Subcutaneous abdominal adipose tissue (tissue), 5 donors: ENCODE results near the gene KCNIP1.

ENCODE experiments used
- H3K27ac ChIP-seq: one replicate; pipeline ENCODE4 v1.7.0; 2013; ENCODE audit warnings: low read depth, mild to moderate bottlenecking, inconsistent platforms, low read length, moderate library complexity
- H3K27me3 ChIP-seq, 5 donors: one replicate each; pipeline ENCODE4 v1.7.0; 2013; ENCODE audit warnings: low read length in 5 of 5, inconsistent platforms in 1 of 5; ENCODE audit not compliant: control insufficient read depth in 5 of 5, insufficient read depth in 4 of 5
- H3K36me3 ChIP-seq, 5 donors: one replicate each; pipeline ENCODE4 v1.7.0; 2013; ENCODE audit warnings: low read length in 5 of 5; ENCODE audit not compliant: control insufficient read depth in 5 of 5, insufficient read depth in 5 of 5
- H3K4me1 ChIP-seq, 5 donors: one replicate each; pipeline ENCODE4 v1.7.0; 2013; ENCODE audit warnings: low read length in 5 of 5, mild to moderate bottlenecking in 3 of 5, moderate library complexity in 1 of 5; ENCODE audit not compliant: control insufficient read depth in 5 of 5, insufficient read depth in 5 of 5
- H3K4me3 ChIP-seq, 5 donors: one replicate each; pipeline ENCODE4 v1.7.0; 2013; ENCODE audit warnings: low read length in 5 of 5, low read depth in 1 of 5
- H3K9ac ChIP-seq, 5 donors: one replicate each; pipeline ENCODE4 v1.7.0; 2013; ENCODE audit warnings: low read length in 5 of 5, mild to moderate bottlenecking in 4 of 5, moderate library complexity in 3 of 5
- H3K9me3 ChIP-seq, 5 donors: one replicate each; pipeline ENCODE4 v1.7.0; 2013; ENCODE audit warnings: low read length in 5 of 5; ENCODE audit not compliant: control insufficient read depth in 5 of 5
- donor health status: healthy.
- donor health status: healthy.
- donor health status: healthy.
- donor health status: healthy.
- donor health status: healthy.

Gene KCNIP1

DNA sequence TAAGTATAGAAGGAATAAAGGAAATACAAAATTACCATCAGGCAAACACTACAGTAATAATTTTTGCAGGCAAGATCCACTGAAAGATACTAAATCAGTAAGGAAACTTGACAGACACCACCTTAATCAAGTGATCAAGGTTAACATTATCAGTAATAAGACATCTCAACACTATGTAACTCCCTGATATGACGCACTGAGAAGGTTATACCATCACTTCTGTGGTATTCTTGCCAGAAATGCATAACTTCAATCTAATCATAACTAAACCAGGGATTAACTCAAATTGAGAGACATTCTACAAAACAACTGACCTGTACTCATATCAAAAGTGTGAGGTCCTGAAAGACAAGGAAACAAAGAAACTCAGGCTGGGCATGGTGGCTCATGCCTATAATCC, 227.2 kb downstream of the KCNIP1 start:
- Histone ChIP-seq H3K27ac (no peak overlapping the region), H3K9ac (no peak overlapping the region), H3K9me3 (peaks cover 3 to 20% (median 17%) of the 10 kb centered on the region in 5 donors), H3K36me3 (no peaks in the 10 kb centered on the region), H3K4me3 (no peak overlapping the region), H3K27me3 (peaks cover 0 to 3% (median 0%) of the 10 kb centered on the region in 5 donors), H3K4me1 (no peaks in the 10 kb centered on the region)

DNA sequence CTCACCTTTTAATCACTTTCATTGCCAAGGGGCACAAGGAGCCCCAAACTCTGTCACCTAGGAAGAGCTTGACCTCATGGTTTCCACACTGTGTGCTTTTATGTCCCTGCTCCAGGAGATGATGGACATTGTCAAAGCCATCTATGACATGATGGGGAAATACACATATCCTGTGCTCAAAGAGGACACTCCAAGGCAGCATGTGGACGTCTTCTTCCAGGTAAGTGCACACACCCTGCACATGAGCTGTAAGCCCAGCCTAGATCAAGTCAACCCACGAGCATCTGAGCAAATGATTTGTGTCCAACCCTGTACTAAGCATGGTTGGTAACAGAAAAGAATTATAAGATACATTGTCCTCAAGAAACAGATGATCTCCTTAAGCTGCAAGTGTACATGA, 228.9 kb downstream of the KCNIP1 start:
- Histone ChIP-seq H3K27ac (no peak overlapping the region), H3K27me3 (peaks cover 0 to 4% (median 0%) of the 10 kb centered on the region in 5 donors), H3K36me3 (no peaks in the 10 kb centered on the region), H3K4me3 (no peak overlapping the region), H3K9me3 (peaks cover 3 to 24% (median 21%) of the 10 kb centered on the region in 5 donors), H3K9ac (no peak overlapping the region), H3K4me1 (no peaks in the 10 kb centered on the region)

GRCh38 chr5:170736966-170737365, 233.1 kb downstream of the KCNIP1 start:
- Histone ChIP-seq H3K9me3 (peaks cover 3 to 24% (median 21%) of the 10 kb centered on the region in 5 donors), H3K36me3 (no peaks in the 10 kb centered on the region), H3K9ac (no peak overlapping the region), H3K27me3 (peaks cover 0 to 4% (median 0%) of the 10 kb centered on the region in 5 donors), H3K4me3 (no peak overlapping the region), H3K4me1 (no peaks in the 10 kb centered on the region), H3K27ac (no peak overlapping the region)

GRCh38 chr5:170737591-170737990, 233.8 kb downstream of the KCNIP1 start:
- H3K9ac ChIP-seq = no peak overlapping the region
- peaks cover 3 to 24% (median 21%) of the 10 kb centered on the region in 5 donors for H3K9me3 ChIP-seq
- no peaks in the 10 kb centered on the region for H3K36me3 ChIP-seq
- H3K27ac ChIP-seq = no peak overlapping the region
- no peaks in the 10 kb centered on the region for H3K4me1 ChIP-seq
- H3K4me3 ChIP-seq = no peak overlapping the region
- H3K27me3 ChIP-seq = peaks cover 0 to 4% (median 0%) of the 10 kb centered on the region in 5 donors

DNA sequence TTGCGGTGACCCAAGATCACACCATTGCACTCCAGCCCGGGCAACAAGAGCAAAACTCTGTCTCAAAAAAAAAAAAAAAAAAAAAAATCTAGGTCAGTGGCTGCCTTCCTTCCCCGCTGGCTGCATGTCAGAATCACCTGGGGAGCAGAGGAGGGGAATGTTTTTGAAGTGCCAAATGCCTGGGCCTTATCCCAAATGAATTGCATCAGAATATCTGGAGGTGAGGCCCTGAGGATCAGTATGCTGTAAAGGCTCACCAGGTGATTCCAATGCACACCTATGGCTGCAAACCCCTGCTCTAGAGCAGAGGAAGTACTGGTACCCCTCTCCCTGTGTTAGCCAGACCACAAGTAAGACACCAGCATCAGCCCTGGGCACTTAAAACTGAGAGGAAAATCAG, 235.0 kb downstream of the KCNIP1 start:
- no peak overlapping the region for H3K4me3 ChIP-seq
- H3K4me1 ChIP-seq = no peaks in the 10 kb centered on the region
- H3K9me3 ChIP-seq = peaks cover 0 to 22% (median 21%) of the 10 kb centered on the region in 5 donors
- no peak overlapping the region for H3K9ac ChIP-seq
- H3K27me3 ChIP-seq = peaks cover 0 to 6% (median 0%) of the 10 kb centered on the region in 5 donors
- no peaks in the 10 kb centered on the region for H3K36me3 ChIP-seq
- no peak overlapping the region for H3K27ac ChIP-seq

- H3K9me3 ChIP-seq = peaks cover 0 to 21% (median 16%) of the 10 kb centered on the region in 5 donors
- no peak overlapping the region for H3K27ac ChIP-seq
- H3K9ac ChIP-seq = no peak overlapping the region
- H3K4me1 ChIP-seq = peaks cover 0 to 5% (median 4%) of the 10 kb centered on the region in 5 donors
- no peak overlapping the region for H3K4me3 ChIP-seq
- H3K27me3 ChIP-seq = peaks cover 0 to 11% (median 4%) of the 10 kb centered on the region in 5 donors
- no peaks in the 10 kb centered on the region for H3K36me3 ChIP-seq
These were observed 235.6 kb downstream of the KCNIP1 start for GRCh38 chr5:170739446-170739845.

- Histone ChIP-seq H3K27ac (no peak overlapping the region), H3K9me3 (peaks cover 0 to 9% (median 8%) of the 10 kb centered on the region in 5 donors), H3K9ac (no peak overlapping the region), H3K27me3 (peaks cover 0 to 14% (median 4%) of the 10 kb centered on the region in 5 donors), H3K4me1 (peaks cover 0 to 16% (median 13%) of the 10 kb centered on the region in 5 donors), H3K4me3 (no peak overlapping the region), H3K36me3 (no peaks in the 10 kb centered on the region)
These were observed 236.9 kb downstream of the KCNIP1 start for GRCh38 chr5:170740551-170741205.

DNA sequence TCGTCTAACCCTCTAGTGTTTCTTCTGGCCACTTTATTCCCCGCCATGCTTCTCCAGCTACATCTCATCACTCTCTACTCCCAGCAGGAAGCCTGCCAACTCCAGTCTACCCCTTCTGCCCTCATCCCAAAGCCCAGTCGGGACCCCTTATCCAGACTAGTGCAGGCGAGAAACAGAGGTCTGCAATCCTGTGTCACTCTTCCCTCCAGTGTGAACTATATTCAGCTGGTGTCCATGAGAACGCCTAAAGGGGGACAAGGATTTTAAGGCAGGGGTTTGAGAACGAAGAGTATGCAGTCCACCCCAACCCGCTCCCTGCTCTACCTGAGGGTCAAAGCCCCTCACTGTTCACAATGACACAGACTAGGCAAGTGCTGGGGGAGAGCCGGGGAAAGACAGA, 238.0 kb downstream of the KCNIP1 start:
- no peak overlapping the region for H3K4me3 ChIP-seq
- no peak overlapping the region for H3K27ac ChIP-seq
- H3K27me3 ChIP-seq = peaks cover 3 to 13% (median 8%) of the 10 kb centered on the region in 5 donors
- no peaks in the 10 kb centered on the region for H3K9me3 ChIP-seq
- no peaks in the 10 kb centered on the region for H3K36me3 ChIP-seq
- H3K4me1 ChIP-seq = peaks cover 0 to 25% (median 15%) of the 10 kb centered on the region in 5 donors
- no peak overlapping the region for H3K9ac ChIP-seq

DNA sequence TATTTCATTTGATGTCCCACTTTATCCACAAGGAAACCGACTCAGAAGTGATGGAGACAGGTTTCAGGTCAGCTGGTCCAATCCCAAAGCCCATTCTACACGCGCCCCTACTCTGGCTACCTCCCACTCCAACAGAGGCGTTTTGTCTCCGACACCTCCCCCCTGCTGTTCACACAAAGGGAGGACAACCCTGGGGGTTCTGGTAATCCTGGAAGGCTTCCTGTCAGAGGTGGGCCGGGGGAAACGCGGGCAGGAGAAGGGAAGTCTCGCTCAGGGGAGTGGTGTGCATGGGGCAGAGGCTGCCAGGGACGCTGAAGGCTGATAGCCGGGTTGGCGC, 240.0 kb downstream of the KCNIP1 start:
- peaks cover 0 to 25% (median 15%) of the 10 kb centered on the region in 5 donors for H3K4me1 ChIP-seq
- no peak overlapping the region for H3K9ac ChIP-seq
- peaks cover 3 to 13% (median 11%) of the 10 kb centered on the region in 5 donors for H3K27me3 ChIP-seq
- no peaks in the 10 kb centered on the region for H3K36me3 ChIP-seq
- H3K27ac ChIP-seq = no peak overlapping the region
- H3K4me3 ChIP-seq = no peak overlapping the region
- H3K9me3 ChIP-seq = no peaks in the 10 kb centered on the region

DNA sequence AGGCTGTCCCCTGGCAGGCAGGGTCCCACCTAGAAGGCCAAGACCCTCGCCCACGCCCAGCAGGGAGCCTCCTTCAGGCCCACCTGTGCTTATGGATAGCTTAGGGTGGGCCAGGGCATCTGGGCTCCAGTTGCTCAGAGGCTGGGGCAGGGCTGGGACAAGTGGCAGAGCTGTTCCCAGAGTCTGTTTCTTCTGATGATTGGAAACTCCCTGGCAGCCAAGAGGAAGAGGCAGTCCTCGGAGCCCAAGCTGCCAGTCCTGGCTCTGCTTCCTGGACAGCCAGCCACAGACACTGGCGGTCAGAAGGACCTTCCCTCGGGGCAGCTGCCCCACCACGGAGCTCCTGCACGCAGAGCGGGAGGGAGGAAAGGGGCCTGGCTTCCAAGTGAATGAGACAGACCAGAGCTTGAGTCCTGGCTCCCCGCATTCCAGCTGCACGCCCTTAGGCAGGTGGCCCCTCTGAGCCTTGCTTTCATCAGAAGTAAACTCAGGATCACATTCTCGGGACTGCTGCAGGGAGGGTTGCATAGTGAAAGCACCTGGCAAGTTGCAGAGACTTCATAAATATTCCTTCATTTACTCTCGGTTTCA, 241.8 kb downstream of the KCNIP1 start:
- Histone ChIP-seq H3K4me1 (peaks cover 0 to 25% (median 15%) of the 10 kb centered on the region in 5 donors), H3K9ac (peak overlapping the region in 1 of 5 donors; percentile 7), H3K27me3 (peaks cover 4 to 18% (median 14%) of the 10 kb centered on the region in 5 donors), H3K36me3 (no peaks in the 10 kb centered on the region), H3K9me3 (no peaks in the 10 kb centered on the region), H3K27ac (no peak overlapping the region), H3K4me3 (no peak overlapping the region)
